Non-pigmented ciliary epithelial cell (primary cell): ENCODE data around the gene FAM171A2.

ENCODE experiments used
- DNase-seq: peaks from one replicate; pipeline ENCODE4 v3.0.0-alpha.2; 2010; ENCODE audit warnings: low read depth

The FAM171A2 gene

DNA sequence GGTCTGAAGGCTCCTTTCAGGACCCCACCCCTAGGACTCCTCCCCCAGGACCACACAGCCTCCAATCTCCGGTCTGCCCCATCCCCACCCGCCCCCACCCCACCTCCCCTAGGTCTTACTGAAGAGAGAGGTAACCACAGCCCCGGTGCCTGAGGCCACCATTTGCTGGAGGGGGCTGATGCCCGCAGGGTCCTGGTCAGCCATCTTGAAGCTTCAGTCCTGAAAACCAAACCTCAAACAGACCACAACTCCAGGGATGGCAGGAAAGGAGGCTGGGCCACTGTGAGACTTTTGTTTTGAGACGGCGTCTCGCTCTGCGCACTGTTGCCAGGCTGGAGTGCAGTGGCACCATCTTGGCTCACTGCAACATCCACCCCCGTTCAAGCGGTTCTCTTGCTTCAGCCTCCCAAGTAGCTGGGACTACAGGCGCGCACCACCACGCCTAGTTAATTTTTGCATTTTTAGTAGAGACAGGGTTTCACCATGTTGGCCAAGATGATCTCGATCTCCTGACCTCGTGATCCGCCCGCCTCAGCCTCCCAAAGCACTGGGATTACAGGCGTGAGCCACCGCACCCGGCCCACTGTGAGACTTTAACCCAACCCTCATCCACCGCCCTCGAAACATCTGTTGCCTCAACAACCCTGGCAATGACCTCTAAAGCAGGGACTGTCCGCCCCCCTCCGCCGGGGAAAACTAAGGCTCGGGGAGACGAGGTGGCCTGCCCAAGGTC, 40.1 kb downstream of the FAM171A2 start:
- no peak for DNase-seq

GRCh38 chr17:44322236-44322895, 41.3 kb downstream of the FAM171A2 start:
- DNase-seq = no peak

DNA sequence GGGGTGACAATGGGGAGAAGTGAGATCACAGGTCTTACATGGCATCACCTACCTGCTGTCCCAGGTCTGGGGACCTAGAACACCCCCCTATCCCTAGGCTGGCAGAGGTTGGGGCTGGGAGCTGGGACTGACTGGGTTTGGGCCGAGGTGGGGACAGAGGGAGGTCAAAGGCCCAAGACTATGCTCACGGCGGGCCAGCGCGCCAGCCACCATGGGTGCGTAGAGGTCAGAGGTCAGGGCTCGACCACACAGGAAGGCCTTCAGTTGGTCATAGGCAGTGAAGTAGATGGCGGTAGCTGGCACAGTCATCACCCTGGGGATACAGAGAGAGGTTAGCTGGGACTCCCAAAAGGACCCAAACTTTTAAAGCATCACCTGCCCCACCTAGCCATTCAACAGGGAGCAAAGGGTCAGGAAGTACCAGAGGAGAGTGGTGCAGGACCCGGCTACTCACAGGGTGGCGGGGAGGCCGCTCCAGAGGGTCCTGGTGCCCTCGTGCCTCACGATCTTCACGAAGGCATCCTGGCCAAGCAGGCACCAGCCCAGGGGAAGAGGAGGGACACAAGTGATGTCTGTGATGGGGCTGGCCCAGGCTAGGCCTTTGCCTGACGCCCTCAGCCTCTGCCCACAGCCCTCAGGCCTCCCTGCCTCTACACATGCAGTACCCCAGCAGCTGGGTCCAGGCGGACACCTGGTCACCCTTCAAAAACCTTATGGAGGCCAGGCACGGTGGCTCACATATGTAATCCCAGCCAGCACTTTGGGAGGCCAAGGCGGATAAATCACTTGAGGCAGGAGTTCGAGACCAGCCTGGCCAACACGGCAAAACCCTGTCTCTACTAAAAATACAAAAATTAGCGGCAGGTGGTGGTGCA, 42.2 kb downstream of the FAM171A2 start:
- no peak for DNase-seq

- no peak for DNase-seq
Observed at GRCh38 chr17:44320066-44320465, 43.6 kb downstream of the FAM171A2 start.

GRCh38 chr17:44318077-44318892, 45.4 kb downstream of the FAM171A2 start:
- DNase-seq = no peak

GRCh38 chr17:44317545-44317944, 46.1 kb downstream of the FAM171A2 start:
- no peak for DNase-seq

DNA sequence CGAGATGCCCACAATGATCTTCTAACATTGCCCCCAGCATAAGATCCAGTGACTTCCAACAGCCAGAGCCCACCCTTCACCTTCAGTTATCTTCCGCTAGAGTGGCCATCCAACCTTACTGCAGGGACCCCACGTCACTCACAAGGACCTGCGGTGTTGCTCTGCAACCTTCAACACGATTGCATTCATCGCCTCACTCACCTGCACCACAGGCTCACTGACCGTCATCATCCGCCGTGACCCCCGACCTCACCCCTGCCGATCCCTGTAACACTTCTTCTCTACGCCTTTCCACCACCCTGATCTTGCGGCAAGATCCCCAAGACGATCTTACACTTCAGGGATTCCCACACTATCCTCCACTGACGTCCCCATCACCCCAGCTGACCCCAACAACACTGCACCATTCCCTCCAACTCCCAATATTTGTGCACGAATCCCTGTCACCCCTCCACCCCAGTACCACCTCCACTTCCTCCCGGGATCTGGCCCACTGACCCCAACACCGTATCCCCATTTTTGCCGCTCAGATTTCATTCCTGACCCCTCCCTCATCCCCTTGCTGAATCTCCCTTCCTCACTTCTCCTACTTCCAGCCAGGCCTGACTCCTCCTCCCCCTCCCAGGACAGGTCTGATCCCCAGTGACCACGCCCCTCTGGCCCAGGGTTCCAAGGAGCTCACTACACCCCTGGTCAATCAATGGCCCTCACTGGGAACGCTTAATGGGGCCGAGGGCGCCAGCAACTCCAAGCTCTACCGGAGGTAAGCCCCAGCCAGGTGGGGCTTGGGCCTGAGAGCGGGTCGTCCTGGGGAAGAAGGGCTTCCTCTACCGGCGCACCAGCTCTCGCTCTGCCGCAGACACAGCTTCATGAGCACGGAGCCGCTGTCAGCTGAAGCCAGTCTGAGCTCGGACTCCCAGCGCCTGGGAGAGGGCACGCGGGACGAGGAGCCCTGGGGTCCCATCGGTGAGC, 47.6 kb downstream of the FAM171A2 start:
- no peak for DNase-seq

DNA sequence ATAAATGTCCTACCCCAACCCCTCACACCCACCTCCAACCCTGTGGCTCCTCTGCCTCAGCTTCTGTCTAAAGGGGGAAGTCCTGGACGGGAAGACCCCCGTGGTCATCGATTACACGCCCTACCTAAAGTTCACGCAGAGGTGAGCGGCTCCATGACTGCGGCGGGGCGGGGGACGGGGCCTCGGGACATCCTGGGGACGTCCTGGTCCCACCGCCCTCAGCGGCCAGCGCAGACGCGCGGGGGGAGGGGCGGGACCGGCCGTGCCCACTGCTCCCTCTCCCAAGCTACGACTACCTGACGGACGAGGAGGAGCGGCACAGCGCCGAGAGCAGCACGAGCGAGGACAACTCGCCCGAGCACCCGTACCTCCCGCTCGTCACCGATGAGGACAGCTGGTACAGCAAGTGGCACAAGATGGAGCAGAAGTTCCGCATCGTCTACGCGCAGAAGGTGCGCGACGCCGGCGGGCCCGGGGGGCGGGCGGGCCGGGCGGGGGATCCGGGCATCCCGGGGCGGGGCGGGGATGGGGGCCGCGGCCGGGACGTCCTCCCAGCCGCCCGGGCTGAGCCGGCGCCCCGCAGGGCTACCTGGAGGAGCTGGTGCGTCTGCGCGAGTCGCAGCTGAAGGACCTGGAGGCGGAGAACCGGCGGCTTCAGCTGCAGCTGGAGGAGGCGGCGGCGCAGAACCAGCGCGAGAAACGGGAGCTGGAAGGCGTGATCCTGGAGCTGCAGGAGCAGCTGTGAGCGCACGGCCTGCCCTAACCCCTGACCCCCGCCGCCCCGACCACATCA, 48.6 kb downstream of the FAM171A2 start:
- DNase-seq = no peak

GRCh38 chr17:44314524-44314868, 49.2 kb downstream of the FAM171A2 start:
- DNase-seq = no peak

GRCh38 chr17:44314031-44314430, 49.6 kb downstream of the FAM171A2 start:
- DNase-seq = no peak

DNA sequence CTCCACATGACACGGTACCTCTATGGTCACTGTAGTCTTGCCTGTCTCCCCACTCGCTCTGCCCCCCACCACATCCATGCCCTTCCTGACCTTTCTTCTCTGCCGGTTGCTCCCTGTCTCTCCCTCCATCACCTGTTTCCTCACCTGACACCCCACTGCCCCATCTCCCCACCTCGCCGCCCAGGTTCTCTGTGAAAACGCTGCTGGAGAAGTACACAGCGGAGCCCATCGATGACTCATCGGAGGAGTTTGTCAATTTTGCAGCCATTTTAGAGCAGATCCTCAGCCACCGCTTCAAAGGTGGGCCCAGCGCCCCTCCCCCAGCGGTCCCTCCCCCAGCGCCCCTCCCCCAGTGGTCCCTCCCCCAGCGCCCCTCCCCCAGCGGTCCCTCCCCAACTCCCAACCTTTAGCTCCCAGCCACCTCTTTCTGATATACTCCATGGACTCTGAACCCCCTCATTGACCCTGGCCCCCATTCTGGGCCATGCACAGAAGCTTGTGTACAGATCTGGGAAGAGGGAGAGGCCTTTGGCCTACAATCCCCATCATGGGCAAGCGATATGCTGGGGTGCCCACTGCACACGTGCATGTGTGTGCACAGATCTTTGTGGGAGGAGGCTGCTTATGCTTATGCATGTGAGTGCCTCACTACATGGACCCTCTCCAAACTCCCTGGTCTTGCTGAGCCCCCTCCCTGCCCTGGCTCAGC, 51.1 kb downstream of the FAM171A2 start:
- DNase-seq = no peak

GRCh38 chr17:44311562-44312181, 52.0 kb downstream of the FAM171A2 start:
- no peak for DNase-seq

DNA sequence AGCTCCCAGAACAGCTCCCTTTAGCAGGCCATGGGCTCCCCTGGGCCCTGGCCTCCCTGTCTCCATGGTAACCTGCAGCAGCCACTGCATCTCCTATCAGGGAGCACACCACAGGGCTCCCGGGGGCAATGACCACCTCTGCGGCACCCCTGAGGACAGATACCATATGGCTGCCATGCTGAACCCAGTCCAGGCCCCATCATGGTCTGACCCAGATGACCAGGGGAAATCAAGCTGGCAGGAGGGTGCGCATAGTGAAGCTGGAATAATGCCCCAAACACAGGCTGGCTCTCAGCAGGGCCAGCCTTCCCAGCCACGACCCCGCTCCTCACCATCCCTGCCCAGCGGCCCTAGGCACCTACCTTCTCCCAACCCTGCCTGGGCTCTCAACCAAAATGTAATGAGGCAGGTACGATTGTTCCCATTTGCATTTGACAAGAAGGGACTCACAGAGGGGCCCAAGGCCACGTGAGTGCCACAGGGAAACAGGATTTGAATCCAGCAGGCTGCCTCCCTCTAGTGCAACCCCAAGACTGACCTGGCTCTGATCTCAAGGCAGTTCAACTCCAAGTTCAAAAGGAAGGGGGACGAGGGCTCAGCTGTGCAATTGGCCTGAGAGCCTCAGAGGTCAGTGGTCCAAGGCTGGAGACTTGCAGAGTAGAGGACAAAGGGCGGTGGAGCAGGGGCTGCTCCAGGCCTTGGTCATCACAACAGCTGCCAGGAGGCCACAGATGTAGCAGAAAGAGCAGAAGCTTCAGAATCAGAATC, 52.9 kb downstream of the FAM171A2 start:
- DNase-seq = no peak

GRCh38 chr17:44310188-44310587, 53.5 kb downstream of the FAM171A2 start:
- no peak for DNase-seq

- DNase-seq = no peak
Observed at GRCh38 chr17:44309472-44309871, 54.2 kb downstream of the FAM171A2 start.

DNA sequence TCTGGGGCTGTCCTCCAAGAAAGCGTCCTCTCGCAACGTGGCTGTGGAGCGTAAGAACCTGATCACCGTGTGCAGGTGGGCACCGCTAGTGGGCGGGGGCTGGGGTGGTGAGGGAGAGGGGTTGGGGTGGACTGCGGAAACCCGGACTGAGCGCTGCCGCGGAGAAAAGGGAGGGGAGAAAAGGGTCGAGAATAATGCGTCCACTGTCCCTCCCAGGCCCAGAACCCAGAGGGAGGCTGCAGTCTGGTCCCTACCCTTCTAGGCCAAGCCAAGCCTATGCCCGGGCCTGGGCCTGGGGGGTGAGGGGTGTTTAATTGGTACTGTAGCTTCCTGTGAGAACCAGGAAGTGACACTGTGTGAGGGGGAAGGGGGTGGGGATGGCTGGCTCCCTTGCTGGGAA, 54.8 kb downstream of the FAM171A2 start:
- DNase-seq = no peak

- DNase-seq = no peak
Observed at GRCh38 chr17:44308320-44308818, 55.3 kb downstream of the FAM171A2 start, which contains the start of gene RUNDC3A. TSS of gene RUNDC3A (plus strand) at chr17:44308601. CDS start at chr17:44308833, 232 bp downstream.
